Measurements from ENCODE around the gene ITIH1. TPM values are rescaled to one million over a fixed set of nuclear protein-coding genes. Genes with fewer than 3 reads are reported as not detected.

The ITIH1 gene
- polyA plus RNA-seq, 1 donor from 2014 or later: not detected

DNA sequence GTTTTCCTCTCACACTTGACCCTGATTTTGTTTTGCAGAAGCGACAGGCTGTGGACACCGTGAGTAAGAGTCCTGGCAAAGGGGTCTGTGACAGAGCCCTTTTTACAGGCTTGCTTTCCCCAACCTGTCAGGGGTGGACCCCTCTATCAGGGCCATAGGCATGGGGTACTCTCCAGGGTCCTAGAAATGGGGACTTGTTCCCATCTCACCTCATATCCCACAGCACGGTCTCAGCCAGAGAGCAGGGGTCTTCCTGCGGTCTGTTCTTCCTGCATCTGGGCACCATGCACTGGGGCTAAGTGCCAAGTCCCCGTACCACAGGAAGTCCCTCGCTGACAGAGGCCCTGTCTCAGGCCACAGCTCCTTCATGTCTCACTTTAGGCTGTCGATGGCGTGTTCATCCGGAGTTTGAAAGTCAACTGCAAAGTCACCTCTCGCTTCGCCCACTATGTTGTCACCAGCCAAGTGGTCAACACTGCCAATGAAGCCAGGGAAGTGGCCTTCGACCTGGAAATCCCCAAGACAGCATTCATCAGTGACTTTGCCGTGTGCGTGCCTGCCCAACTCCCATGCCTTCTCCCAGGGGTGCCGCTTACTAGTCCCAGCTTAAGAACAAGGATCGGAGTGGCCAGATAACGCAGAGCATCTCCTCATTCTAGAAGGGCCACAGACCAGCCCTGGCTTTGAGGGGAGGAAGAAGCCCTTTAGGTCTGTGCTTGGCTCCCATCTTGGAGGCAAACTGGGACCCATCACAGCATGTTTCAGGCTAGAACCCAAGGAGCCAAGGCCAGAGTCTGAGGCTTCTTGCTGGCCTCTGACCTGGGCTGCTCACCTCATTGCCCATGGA lies 783 bp downstream of the ITIH1 start:
- TF ChIP-seq EP300 (conservative IDR thresholded peaks at IDR 0.05; ENCODE audit: poor library complexity, severe bottlenecking) (no peak), RAD21 (conservative IDR thresholded peaks at IDR 0.05) (no peak), POLR2AphosphoS5 (IDR thresholded peaks at IDR 0.05) (no peak), MXI1 (conservative IDR thresholded peaks at IDR 0.05; ENCODE audit: poor library complexity, severe bottlenecking) (no peak), SMC3 (conservative IDR thresholded peaks at IDR 0.05; ENCODE audit: poor library complexity) (no peak), TAF1 (IDR thresholded peaks at IDR 0.05; ENCODE audit: low read depth) (no peak), EZH2 (IDR thresholded peaks at IDR 0.05; ENCODE audit: borderline replicate concordance, insufficient read depth, low read length, poor library complexity, severe bottlenecking) (no peak)
- TF ChIP-seq, protein P1, sequence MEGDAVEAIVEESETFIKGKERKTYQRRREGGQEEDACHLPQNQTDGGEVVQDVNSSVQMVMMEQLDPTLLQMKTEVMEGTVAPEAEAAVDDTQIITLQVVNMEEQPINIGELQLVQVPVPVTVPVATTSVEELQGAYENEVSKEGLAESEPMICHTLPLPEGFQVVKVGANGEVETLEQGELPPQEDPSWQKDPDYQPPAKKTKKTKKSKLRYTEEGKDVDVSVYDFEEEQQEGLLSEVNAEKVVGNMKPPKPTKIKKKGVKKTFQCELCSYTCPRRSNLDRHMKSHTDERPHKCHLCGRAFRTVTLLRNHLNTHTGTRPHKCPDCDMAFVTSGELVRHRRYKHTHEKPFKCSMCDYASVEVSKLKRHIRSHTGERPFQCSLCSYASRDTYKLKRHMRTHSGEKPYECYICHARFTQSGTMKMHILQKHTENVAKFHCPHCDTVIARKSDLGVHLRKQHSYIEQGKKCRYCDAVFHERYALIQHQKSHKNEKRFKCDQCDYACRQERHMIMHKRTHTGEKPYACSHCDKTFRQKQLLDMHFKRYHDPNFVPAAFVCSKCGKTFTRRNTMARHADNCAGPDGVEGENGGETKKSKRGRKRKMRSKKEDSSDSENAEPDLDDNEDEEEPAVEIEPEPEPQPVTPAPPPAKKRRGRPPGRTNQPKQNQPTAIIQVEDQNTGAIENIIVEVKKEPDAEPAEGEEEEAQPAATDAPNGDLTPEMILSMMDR (IDR thresholded peaks at IDR 0.05; ENCODE audit: poor library complexity, severe bottlenecking): no peak
- TF ChIP-seq, protein P2, sequence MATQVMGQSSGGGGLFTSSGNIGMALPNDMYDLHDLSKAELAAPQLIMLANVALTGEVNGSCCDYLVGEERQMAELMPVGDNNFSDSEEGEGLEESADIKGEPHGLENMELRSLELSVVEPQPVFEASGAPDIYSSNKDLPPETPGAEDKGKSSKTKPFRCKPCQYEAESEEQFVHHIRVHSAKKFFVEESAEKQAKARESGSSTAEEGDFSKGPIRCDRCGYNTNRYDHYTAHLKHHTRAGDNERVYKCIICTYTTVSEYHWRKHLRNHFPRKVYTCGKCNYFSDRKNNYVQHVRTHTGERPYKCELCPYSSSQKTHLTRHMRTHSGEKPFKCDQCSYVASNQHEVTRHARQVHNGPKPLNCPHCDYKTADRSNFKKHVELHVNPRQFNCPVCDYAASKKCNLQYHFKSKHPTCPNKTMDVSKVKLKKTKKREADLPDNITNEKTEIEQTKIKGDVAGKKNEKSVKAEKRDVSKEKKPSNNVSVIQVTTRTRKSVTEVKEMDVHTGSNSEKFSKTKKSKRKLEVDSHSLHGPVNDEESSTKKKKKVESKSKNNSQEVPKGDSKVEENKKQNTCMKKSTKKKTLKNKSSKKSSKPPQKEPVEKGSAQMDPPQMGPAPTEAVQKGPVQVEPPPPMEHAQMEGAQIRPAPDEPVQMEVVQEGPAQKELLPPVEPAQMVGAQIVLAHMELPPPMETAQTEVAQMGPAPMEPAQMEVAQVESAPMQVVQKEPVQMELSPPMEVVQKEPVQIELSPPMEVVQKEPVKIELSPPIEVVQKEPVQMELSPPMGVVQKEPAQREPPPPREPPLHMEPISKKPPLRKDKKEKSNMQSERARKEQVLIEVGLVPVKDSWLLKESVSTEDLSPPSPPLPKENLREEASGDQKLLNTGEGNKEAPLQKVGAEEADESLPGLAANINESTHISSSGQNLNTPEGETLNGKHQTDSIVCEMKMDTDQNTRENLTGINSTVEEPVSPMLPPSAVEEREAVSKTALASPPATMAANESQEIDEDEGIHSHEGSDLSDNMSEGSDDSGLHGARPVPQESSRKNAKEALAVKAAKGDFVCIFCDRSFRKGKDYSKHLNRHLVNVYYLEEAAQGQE (IDR thresholded peaks at IDR 0.05; ENCODE audit: borderline replicate concordance): no peak

DNA sequence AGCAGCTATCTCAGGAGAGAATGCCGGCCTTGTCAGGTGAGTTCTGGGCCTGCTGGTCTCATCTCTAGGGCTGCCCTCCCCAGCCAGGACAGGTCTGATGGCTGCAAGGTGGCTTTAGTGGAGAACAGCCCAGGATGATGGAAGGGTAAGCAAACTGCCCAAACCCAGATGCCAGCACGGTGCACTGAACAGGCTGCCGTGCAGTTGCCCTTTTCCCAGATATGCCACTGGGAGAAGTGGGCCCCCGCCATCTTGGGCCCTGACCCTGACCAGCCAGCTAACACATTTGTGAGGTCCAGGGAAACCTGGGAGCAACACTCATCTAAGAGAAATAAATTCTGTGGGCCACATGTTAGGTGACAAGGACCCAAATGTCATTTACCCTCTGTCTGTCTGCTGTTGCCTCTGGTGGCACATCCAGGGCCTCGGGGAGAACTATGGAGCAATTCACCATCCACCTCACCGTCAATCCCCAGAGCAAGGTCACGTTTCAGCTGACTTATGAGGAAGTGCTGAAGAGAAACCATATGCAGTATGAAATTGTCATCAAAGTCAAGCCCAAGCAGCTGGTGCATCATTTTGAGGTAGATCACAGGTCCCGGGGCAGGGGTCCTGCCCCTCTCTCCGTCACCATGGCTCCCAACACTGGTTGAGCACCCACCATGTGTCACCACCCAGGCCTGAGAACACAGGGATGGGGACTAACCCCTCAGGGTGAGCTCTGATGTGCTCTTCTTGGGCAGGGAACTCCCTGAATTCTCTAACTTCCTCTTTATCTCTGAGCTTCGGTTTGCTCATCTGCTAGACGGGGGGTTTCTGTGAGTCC lies 1.8 kb downstream of the ITIH1 start:
- Histone ChIP-seq H3K9me3 (ENCODE audit: low read length) (no peaks in the 10 kb centered on the region), H3K4me2 (ENCODE audit: low read length) (no peak overlapping the region), H3K36me3 (ENCODE audit: insufficient read depth, low read length) (no peaks in the 10 kb centered on the region), H3F3A (ENCODE audit: insufficient read depth, low read length, poor library complexity, severe bottlenecking) (no peaks in the 10 kb centered on the region), H2AFZ (ENCODE audit: low read depth, low read length) (no peak overlapping the region), H3K9me2 (ENCODE audit: insufficient read depth, low read length) (no peaks in the 10 kb centered on the region), H4K20me1 (ENCODE audit: insufficient read depth) (no peaks in the 10 kb centered on the region), H3K27me3 (ENCODE audit: insufficient read depth, low read depth, low read length) (no peaks in the 10 kb centered on the region), H3K9ac (ENCODE audit: low read length) (no peak overlapping the region), H3K79me2 (replicated peaks; ENCODE audit: insufficient read depth, low read length) (no peaks in the 10 kb centered on the region), H3K4me3 (ENCODE audit: low read length) (no peak overlapping the region), H3K27ac (ENCODE audit: low read length) (no peak overlapping the region)
- no peak for TF ChIP-seq RAD21 (conservative IDR thresholded peaks at IDR 0.05)
- TF ChIP-seq EZH2 (IDR thresholded peaks at IDR 0.05; ENCODE audit: borderline replicate concordance, insufficient read depth, low read length, poor library complexity, severe bottlenecking): no peak

More for the DNA sequence above, 783 bp downstream of the ITIH1 start:
- Histone ChIP-seq H3K4me3 (ENCODE audit: low read length) (no peak overlapping the region), H3K27ac (ENCODE audit: low read length) (no peak overlapping the region), H4K20me1 (ENCODE audit: insufficient read depth) (no peaks in the 10 kb centered on the region), H3K9ac (ENCODE audit: low read length) (no peak overlapping the region), H3K27me3 (ENCODE audit: insufficient read depth, low read depth, low read length) (no peaks in the 10 kb centered on the region), H3F3A (ENCODE audit: insufficient read depth, low read length, poor library complexity, severe bottlenecking) (no peaks in the 10 kb centered on the region), H3K36me3 (ENCODE audit: insufficient read depth, low read length) (no peaks in the 10 kb centered on the region), H3K79me2 (replicated peaks; ENCODE audit: insufficient read depth, low read length) (no peaks in the 10 kb centered on the region), H3K9me3 (ENCODE audit: low read length) (no peaks in the 10 kb centered on the region), H3K4me2 (ENCODE audit: low read length) (no peak overlapping the region), H2AFZ (ENCODE audit: low read depth, low read length) (no peak overlapping the region), H3K9me2 (ENCODE audit: insufficient read depth, low read length) (no peaks in the 10 kb centered on the region)
